GM04504 (cell line): ENCODE data around the gene PCDH9.
"Not testable (repeated sequence)": the region's sequence is repeated elsewhere in the genome, so short reads cannot be mapped to it uniquely, and the experiment has no call there.

Experiments
- DNase-seq: peaks from one replicate; pipeline ENCODE4 v3.0.0-alpha.2; 2012; ENCODE audit warnings: low read depth

PCDH9 gene

DNA sequence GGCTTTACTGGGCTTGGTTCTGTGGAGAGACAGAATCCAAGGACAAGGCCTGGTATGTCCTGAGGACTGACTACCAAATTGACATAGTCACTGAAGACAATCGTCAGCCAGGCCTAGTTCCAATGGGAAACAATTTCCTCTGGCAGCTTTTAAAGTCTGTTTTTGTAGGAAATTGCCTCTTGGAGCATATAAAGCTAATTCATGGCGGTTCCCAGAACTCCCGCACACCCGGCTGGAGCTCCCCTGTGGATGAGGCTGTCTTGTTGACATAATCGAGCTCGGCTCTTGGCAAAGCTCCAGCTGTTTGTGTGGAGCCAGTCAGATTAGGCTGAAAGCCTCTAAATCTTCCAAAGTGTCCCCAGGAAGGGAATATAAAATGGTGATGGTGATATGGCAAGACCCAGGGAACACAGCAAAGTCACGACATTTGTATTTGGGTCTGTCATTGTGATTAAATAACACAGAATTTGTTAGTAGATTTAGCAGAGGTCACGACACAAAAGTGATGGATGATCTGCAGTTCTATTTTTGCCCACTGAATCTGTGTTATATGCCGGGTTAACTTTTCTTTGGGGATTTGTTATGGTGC, 395.0 kb downstream of the PCDH9 start:
- no peak for DNase-seq

DNA sequence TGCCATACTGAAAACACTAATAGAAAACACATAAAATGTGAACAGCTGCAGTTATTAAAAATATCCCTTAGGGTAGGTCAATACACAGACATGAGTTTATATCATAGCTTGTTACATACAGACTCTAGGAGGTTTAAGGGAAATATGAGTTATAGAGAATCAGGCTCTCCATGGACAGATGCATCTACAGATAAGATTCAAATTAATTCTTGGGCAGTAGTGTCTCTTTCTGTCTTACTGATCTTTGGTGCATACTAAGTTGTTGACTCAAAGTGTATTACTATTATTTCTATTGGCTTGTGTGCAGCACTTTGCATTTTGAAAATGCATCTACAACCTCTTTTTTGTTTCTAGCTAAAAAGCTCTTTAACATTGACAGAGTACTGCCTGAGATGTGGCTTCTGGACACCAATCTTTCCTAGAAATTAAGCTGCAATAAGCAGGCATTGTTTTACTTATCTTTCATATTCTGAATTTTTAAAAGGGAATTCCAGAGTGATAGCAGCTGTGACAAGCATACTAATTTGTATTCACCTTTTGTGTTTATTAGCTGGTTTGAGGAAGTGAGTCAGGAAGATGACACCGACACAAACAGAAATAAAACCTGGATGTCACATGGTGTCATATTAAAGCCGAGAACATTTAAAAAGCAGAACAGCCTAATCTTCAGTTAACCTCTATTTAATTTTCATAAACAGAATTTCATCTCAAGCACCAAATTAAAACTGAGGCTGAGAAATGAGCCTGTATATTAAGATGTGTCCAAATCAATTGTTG, 399.0 kb downstream of the PCDH9 start:
- DNase-seq, result no peak

GRCh38 chr13:66829803-66830202, 400.3 kb downstream of the PCDH9 start:
- no peak for DNase-seq

- DNase-seq, result no peak
Observed at GRCh38 chr13:66826398-66826797, 403.7 kb downstream of the PCDH9 start.

DNA sequence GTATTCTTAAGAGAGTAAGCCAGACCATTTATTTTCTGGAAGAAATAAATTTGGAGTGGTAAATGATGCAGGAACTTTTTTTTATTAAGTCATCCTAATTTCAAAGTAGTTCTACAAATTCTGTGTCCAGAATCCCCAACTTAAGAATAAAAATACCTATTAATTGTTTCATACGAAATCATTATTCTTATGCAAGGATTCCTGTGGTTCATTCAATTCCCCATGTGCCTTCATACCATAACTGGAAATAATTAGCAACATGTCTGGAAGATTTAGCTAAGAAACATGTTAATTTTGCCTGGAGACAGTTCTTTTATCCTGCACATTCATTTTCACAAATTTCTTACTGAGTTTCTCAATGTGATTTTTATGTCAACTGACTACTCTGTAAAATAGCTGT, 408.6 kb downstream of the PCDH9 start:
- DNase-seq, result no peak

DNA sequence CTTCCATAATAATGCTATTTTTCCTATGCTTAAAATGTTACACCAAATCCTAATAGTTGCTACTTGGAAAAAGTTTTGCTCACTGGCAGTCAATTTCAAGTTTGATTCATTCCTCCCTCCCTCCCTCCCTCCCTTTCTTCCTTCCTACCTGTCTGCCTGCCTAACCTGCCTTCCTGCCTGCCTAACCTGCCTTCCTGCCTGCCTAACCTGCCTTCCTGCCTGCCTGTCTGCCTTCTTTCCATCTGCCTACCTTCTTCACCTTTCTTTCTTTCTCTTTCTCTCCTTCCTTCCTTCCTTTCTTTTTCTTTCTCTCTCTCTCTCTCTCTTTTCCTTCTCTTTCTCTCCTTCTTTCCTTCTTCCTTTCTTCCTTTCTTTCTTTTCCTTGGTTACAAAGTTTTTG, 418.7 kb downstream of the PCDH9 start:
- no peak for DNase-seq

DNA sequence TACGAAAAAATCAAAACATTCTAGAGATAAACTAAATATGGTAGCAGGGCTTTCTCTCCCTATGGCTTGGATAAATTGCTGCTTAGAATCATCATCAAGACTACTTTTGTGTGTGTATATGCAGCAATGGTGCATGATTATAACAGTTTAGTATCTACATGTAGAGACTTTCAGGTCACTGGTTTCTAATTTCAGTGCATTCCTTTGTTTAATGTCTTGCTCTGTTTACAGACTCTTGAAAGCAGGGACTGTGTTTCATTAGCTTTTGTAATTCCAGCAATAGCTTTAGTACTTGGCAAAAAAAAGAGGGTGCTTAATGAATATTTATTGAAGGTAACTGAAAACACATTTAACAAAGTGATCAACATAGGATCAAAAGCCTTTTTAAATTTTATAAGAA, 420.7 kb downstream of the PCDH9 start:
- DNase-seq, result no peak

DNA sequence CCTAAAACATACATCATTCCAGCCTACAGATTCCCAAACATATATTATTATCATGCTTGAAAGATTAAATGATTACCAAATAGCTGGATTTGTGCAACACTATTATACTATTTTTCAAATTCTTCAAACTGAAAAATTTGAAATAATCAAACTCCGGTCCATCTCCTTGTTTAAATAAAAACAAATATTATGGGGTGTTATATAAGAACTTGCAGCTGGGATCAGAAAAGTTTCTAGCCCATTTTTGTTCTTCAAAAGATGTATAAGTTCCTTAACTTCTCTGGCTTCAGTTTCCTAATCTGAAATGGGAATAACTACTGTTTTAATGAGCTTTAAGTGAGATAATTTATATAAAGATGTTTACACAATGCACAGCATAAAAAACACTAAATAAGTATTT, 422.9 kb downstream of the PCDH9 start:
- DNase-seq, result no peak

DNA sequence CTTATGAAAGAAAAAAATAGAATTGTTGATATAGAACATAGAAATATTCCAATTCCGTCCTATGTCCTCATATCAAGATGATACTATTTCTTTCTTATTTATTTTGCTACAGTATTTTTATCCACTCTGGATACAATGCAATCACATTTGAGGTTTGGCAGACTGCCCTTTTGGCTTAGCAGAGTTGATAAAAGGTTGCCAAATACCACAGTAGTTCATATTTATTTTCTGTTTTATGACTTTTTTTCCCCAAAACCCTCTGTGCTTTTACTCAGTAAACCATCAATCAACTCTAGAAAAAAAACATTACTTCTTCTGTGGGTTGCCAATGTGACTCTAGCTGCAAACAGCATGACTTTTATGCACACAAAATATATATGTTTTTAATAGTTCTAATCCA, 424.5 kb downstream of the PCDH9 start:
- no peak for DNase-seq

GRCh38 chr13:66803808-66804456, 426.2 kb downstream of the PCDH9 start:
- no peak for DNase-seq

GRCh38 chr13:66803013-66803807, 426.9 kb downstream of the PCDH9 start:
- no peak for DNase-seq

DNA sequence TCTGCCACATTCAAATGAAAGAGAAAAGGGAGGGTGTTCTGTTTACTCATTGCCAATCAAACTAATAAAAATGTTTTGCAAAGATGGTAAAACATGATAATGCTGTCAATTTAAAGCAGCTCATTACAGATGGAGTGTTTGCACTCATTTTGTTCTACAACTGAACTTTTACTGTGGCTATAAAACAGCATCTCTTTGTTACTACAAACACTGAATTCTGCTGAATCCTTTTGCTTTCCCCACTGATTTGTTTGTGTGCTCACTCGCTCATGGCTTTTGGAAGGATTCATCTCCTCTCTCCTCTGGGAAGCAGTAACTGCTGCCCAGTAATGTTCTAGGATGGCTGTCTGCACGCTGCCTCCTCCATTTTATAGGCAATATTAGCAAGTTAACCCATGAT, 434.5 kb downstream of the PCDH9 start:
- no peak for DNase-seq

DNA sequence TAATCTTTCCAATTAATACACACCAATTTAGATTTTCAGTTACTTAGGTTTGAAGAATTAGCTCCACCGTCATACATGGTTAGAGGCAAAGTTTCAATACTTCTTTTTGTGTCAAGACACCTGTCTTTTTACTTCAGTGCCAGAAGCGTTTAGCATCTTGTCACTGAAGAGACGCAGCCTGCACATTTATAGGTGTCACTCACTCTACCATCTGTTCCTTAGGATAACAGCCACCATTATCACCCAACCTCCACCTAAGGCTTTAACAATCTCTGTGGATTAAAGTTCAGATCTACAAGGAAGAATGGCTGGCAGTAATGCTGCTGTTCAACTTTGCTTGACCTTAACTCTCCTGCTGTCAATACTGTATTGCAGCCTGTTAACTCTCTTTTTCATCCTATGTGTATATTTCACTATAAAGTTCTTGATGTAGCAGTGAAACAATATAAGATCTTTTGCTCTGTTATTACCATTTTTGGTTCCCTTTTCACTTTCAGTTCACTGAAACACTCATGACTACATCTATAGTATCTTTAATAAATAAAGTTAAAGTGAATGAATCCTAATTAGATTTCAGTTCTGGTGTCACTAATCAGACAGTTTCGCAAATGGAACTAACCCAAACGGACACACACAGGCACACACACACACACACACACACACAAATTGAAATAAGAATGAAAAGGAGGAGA, 435.6 kb downstream of the PCDH9 start:
- no peak for DNase-seq

DNA sequence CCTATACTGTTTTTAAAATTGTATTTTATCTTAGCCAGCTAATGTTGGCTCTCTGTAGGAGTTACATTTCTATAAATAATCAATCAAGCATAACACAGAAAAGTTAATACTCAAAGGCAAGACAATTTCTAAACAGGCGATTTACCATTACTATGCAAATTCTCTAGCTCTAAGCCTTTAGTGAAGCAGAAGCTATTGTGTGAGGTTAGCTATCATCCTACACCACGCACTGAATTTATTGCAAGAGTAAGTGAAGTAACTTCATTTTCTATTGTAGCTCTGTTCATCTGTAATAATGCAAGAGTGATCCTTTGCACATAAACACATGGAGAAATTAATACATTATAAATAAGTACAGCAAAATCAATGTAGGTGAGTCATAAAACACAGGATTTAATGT, 439.3 kb downstream of the PCDH9 start:
- DNase-seq, result no peak

DNA sequence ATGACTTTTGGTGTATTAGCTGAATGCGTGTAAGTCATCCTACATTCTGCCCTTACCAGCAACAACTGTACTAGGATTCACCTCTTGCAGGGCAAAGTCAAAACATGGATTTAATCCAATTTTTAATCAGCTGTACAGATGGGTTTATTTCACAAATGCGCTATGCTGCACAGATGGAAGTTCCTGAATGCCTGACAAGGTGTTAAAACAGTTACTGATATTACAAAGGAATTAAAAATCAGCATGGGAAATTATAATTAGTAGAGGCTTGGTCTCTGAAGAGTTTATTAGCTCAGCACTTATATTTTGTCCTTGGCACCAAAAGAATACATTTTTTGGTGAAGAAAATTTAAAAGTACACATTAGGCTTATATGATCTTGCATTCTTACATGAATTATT, 448.9 kb downstream of the PCDH9 start:
- no peak for DNase-seq

DNA sequence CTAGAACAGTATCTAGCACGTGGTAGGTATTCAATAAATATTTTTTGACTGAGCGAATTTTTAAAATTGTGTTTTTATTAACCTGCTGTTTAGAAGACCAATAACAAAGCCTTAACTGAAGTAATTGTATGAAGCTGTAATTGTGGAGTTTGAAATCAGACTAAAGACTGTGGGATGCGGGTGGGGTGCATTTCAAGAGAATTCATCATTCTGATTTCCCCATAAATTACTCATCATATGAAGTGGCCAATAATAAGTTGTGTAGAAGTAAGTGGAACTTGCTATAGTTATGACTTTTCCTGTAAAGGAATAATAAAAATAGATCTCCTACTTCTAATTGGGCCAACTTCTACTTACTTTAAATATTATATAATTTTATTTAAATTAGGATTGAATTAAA, 449.3 kb downstream of the PCDH9 start:
- no peak for DNase-seq

GRCh38 chr13:66778461-66778860, 451.7 kb downstream of the PCDH9 start:
- DNase-seq, result no peak

DNA sequence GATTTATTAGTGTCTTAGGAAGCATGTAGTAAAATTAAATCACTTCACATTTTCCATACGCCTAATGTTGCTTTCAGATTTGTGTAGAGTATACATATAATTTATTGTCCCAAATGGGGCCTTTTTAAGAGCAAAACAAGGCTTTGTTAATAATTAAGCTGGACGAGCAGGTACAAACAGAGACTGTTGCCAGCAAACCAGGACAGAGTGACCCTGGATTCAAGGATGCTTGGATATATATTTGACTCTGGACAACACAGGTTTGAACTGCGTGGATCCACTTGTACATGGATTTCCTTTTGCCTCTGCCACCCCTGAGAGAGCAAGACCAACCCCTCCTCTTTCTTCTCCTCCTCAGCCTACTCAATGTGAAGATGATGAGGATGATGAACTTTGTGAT, 454.9 kb downstream of the PCDH9 start:
- DNase-seq, result no peak

- no peak for DNase-seq
Observed at GRCh38 chr13:66774046-66774445, 456.1 kb downstream of the PCDH9 start.

DNA sequence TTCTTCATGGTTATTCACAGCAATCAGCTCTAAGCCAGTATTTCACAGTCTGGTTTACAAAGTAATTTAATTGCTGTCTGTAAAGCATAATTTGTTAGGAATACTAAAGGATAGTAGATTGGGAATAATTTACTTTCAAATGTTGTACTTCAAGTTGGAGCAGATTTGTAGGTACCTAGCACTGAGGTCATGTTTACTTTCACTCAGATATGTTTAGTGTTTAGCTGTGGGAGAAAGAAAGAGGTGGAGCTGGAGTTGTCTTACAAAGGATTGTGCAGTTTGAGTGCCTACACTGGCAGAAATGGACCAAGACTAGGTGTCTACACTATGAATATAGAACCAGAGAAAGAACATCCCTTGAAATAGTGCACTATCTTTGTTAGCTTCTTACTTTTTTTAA, 464.6 kb downstream of the PCDH9 start:
- no peak for DNase-seq

DNA sequence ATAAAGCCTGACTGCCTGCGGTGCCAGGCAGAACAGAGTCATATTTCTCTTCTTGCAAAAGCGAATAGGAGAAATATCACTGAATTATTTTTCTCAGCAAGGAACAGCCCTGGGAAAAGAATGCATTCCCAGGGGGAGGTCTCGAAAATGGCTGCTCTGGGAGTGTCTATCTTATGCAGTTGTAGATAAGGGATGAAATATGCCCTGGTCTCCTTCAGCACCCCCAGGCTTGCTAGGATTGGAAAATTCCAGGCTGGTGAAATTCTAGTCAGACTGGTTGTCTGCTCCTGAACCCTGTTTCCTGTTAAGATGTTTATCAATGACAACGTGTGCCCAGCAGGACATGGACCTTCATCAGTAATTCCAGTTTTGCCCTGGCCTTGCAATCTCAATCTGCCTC, 469.5 kb downstream of the PCDH9 start:
- DNase-seq, result not testable (repeated sequence)

GRCh38 chr13:66759919-66760318, 470.2 kb downstream of the PCDH9 start:
- DNase-seq, result no peak
